Measurements from ENCODE around the gene KLK15.

DNA sequence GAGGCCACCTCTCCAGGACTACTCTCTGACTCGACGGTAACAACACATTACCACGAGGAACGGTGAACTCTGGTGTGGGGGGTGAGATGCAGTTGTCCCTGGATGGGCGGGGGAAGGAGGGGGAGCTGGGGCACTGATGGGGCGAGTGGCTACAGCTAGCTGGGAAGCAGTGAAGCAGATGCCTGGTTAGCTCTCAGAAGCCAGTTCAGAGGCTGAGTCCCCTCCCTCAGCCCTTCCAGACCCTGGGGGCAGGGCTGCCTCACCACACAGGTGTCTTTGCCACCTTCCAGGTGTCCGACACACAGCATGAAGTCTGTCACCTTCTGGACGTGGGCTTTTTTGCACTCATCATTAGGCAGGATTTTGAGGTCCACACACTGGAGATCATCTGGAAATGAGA lies 13.7 kb downstream of the KLK15 start:
- TF ChIP-seq CTCF (IDR thresholded peaks at IDR 0.05; ENCODE audit: low read length) (no peak), EZH2 (IDR thresholded peaks at IDR 0.05; ENCODE audit: borderline replicate concordance, low read length) (no peak)
